Adrenal gland (tissue), 12 donors: ENCODE data around the gene LGALS3BP. TPM values are rescaled to one million over a fixed set of nuclear protein-coding genes. Genes with fewer than 3 reads are reported as not detected.

ENCODE experiments used
- DNase-seq, 7 donors: peaks; one replicate each; pipeline ENCODE4 v3.0.0-alpha.2; 2019 to 2020
- H3K27ac ChIP-seq, 5 donors: fragments of 200-600 bp; sonication (generic) in 4 of 5; 1 replicate in 3 of 5; 2 replicates in 2 of 5; pipeline versions ENCODE4 v1.5.1 to v1.8.0; 2016 to 2020; ENCODE audit warnings: mild to moderate bottlenecking in 1 of 5
- H3K27me3 ChIP-seq: fragments of 200-600 bp; 2 replicates; pipeline ENCODE4 v1.8.0; 2021
- H3K36me3 ChIP-seq, 2 donors: fragments of 200-600 bp; replicated peaks in 1 of 2; 1 replicate in 1 of 2; 2 replicates in 1 of 2; pipeline versions ENCODE4 v1.5.1 to v1.8.0; 2018 to 2022
- H3K4me1 ChIP-seq, 2 donors: fragments of 200-600 bp; replicated peaks in 1 of 2; 1 replicate in 1 of 2; 2 replicates in 1 of 2; pipeline versions ENCODE4 v1.5.1 to v1.8.0; 2018 to 2021
- H3K4me3 ChIP-seq, 4 donors: fragments of 200-600 bp; sonication (generic) in 3 of 4; one replicate each; pipeline ENCODE4 v1.5.1; 2016 to 2018
- H3K9me3 ChIP-seq, 3 donors: fragments of 200-600 bp; sonication (generic) in 1 of 3; replicated peaks in 1 of 3; 1 replicate in 2 of 3; 2 replicates in 1 of 3; pipeline versions ENCODE4 v1.5.1 to v1.8.0; 2016 to 2021
- POLR2A ChIP-seq, 2 donors: fragments of 450-650 bp; IDR thresholded peaks; one replicate each; pipeline ENCODE4 v1.6.1; 2017; ENCODE audit warnings: antibody characterized with exemption in 2 of 2, mild to moderate bottlenecking in 2 of 2, moderate library complexity in 1 of 2
- WGBS, 4 donors: extraction: QIAGEN DNeasy Blood & Tissue Kit in 2 of 4; methylation state at CpG; one replicate each; pipeline versions ENCODE4 v1.1.5 to v1.1.7; 2013 to 2017; 5-methylcytosine and 5-hydroxymethylcytosine counted together
- intact Hi-C, 2 donors: fragments of 100-400 bp; cut with DNase I; formaldehyde crosslinking; loops; one replicate each; pipeline versions ENCODE4 v1.14.1 to v1.15.0; 2022 to 2023
- polyA plus RNA-seq, 3 donors: library from polyadenylated mRNA; stranded (reverse); fragments of 200-250 nt in 2 of 3; fragments of 350-450 nt in 1 of 3; fragmentation: Illumina TruSeq in 1 of 3; extraction: RNeasy Lipid Tissue Mini Kit (QIAGEN cat#74804) in 1 of 3; gene quantifications; one replicate each; pipeline ENCODE4 v1.2.3, GENCODE V29; 2013 to 2014
- total RNA-seq, 9 donors: library from RNA; depleted of rRNA in 4 of 9; stranded (reverse); fragments of >200 nt in 4 of 9; fragments of 120-200 nt in 1 of 9; fragmentation: NEBNext Ultra II Directional in 1 of 9; extraction: Animal tissue kit (Norgen Biotek cat#: 25700) in 1 of 9; gene quantifications; one replicate each; pipeline versions ENCODE4 v1.1.0 to v1.2.4, GENCODE V29; 2013 to 2023
- TF ChIP-seq, protein P1 (sequence below), 6 experiments: fragments of 450-650 bp in 4 of 6; fragments of 200-600 bp in 2 of 6; sonication (generic) in 1 of 6; IDR thresholded peaks; 1 replicate in 5 of 6; 2 replicates in 1 of 6; pipeline versions ENCODE4 v1.5.1 to v1.8.0; 2016 to 2021; ENCODE audit warnings: antibody characterized with exemption in 6 of 6, mild to moderate bottlenecking in 2 of 6, moderate library complexity in 1 of 6
- donor health status: healthy with polysubstance abuse.
- donor health status: Bipolar disorder and iron deficiency.
- donor health status: DM: yes; HTN: yes; CAD: no.
- donor health status: DM: no; HTN: no; CAD: no.
- donor health status: DM: no; HTN: no; CAD: no.
- donor health status: DM: yes; HTN: yes; CAD: no.

LGALS3BP gene
- total and polyA plus RNA-seq, 12 donors, result 144 to 1,588 (median 726) TPM

DNA sequence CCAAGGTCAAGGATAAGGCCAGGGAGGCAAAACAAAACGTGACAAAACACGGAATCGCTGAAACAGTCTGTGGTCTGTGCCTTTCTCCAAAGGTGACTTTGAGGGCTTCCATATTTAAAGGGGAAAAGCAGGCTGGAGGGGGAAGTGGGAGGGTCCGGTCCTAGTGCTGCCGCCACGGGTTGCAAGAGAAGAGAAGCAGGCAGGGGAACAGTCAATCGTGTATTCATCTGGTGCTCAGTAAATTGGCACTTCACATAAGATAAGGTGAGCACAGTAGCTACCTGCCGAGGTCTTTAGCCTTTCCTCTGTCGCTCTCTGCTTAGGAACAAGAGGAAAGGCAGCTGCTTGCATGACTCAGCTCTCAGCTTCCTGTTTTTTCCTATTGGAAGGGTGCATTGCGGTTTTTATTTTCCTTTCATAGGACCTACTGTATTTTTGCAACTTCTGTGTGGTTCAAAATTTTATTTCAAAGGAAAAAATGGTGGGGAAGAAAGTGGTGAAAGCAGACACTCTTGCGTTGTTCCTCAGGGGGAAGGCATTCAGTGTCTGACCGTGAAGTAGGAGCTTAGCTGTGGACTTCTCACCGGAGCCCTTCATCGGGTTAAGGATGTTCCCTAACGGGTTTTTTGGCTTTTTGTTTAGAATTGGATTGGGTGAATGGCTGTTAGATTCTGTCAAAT lies 7.1 kb upstream of the LGALS3BP start:
- H3K36me3 ChIP-seq, result peaks cover 0 to 8% of the 10 kb centered on the region in 2 donors
- 4 to 11% (median 5%) methylated on average over 15 of the region's 15 CpGs for WGBS, 4 donors
- peak in 2 of 7 donors; percentile 15 to 41 for DNase-seq
- no peaks in the 10 kb centered on the region for H3K9me3 ChIP-seq
- peak overlapping the region; percentile 48 to 92 (median 84) for H3K27ac ChIP-seq
- no peaks in the 10 kb centered on the region for H3K27me3 ChIP-seq
- intact Hi-C loops, result no loop called here
- TF ChIP-seq POLR2A (IDR thresholded peaks at IDR 0.05), result peak in 1 of 2 donors; percentile 51
- TF ChIP-seq, protein P1, sequence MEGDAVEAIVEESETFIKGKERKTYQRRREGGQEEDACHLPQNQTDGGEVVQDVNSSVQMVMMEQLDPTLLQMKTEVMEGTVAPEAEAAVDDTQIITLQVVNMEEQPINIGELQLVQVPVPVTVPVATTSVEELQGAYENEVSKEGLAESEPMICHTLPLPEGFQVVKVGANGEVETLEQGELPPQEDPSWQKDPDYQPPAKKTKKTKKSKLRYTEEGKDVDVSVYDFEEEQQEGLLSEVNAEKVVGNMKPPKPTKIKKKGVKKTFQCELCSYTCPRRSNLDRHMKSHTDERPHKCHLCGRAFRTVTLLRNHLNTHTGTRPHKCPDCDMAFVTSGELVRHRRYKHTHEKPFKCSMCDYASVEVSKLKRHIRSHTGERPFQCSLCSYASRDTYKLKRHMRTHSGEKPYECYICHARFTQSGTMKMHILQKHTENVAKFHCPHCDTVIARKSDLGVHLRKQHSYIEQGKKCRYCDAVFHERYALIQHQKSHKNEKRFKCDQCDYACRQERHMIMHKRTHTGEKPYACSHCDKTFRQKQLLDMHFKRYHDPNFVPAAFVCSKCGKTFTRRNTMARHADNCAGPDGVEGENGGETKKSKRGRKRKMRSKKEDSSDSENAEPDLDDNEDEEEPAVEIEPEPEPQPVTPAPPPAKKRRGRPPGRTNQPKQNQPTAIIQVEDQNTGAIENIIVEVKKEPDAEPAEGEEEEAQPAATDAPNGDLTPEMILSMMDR (IDR thresholded peaks at IDR 0.05), result no peak
- peak overlapping the region in 1 of 4 donors; percentile 52 for H3K4me3 ChIP-seq
- H3K4me1 ChIP-seq, result peaks cover 20 to 24% of the 10 kb centered on the region in 2 donors

DNA sequence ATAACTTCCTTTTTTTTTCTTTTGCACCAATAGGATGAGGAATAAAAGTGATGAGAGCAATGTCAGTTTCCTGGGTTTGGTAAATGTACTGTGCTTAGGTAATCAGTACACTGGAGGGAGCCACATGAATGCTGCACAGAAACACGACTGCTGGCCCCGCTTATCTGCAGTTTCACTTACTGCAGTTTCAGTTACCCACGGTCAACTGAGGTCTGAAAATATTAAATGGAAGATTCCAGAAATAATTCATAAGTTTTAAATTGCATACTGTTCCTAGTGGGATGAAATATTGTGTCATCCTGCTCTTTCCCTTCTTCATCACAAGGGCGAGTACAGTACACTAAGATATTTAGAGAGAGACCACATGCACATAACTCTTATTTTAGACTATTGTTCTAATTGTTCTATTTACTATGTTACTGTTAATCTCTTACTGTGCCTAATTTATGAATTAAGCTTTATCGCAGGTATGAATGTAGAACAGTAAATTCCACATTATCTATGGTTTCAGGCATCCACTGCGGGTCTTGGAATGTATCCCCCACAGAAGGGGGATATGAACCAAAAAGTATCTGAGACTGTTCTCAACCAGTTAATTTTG lies 6.4 kb upstream of the LGALS3BP start:
- Histone ChIP-seq H3K36me3 (peaks cover 0 to 1% of the 10 kb centered on the region in 2 donors), H3K27ac (peak overlapping the region; percentile 48 to 92 (median 84)), H3K4me3 (peak overlapping the region in 1 of 4 donors; percentile 52), H3K9me3 (no peaks in the 10 kb centered on the region), H3K4me1 (peaks cover 20 to 24% of the 10 kb centered on the region in 2 donors), H3K27me3 (no peaks in the 10 kb centered on the region)
- intact Hi-C loops, result no loop called here
- 10 to 17% (median 14%) methylated on average over 6 of the region's 6 CpGs for WGBS, 4 donors
- TF ChIP-seq, protein P1 (IDR thresholded peaks at IDR 0.05), result peak; percentile 19 to 52 (median 46)
- peak in 1 of 2 donors; percentile 58 for TF ChIP-seq POLR2A (IDR thresholded peaks at IDR 0.05)
- DNase-seq, result peak in 6 of 7 donors; percentile 60 to 85 (median 76)

DNA sequence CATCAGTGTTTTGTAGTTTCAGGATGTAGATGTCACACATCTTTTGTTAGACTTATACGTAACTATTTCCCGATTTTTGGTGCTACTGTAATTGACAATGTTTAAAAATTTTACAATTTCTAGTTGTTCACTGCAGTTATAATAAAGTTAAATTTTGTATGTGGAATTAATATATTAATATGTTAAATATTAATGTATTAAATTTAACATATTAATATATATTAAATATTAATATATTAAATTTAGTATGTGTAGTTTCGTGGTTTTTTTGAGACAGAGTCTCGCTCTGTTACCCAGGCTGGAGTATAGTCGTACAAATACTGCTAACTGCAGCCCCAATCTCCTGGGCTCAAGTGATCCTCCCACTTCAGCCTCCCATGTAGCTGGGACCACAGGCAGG lies 5.7 kb upstream of the LGALS3BP start:
- TF ChIP-seq, protein P1 (IDR thresholded peaks at IDR 0.05), result no peak
- TF ChIP-seq POLR2A (IDR thresholded peaks at IDR 0.05), result no peak
- 86 to 90% (median 89%) methylated on average over 5 of the region's 5 CpGs for WGBS, 4 donors

DNA sequence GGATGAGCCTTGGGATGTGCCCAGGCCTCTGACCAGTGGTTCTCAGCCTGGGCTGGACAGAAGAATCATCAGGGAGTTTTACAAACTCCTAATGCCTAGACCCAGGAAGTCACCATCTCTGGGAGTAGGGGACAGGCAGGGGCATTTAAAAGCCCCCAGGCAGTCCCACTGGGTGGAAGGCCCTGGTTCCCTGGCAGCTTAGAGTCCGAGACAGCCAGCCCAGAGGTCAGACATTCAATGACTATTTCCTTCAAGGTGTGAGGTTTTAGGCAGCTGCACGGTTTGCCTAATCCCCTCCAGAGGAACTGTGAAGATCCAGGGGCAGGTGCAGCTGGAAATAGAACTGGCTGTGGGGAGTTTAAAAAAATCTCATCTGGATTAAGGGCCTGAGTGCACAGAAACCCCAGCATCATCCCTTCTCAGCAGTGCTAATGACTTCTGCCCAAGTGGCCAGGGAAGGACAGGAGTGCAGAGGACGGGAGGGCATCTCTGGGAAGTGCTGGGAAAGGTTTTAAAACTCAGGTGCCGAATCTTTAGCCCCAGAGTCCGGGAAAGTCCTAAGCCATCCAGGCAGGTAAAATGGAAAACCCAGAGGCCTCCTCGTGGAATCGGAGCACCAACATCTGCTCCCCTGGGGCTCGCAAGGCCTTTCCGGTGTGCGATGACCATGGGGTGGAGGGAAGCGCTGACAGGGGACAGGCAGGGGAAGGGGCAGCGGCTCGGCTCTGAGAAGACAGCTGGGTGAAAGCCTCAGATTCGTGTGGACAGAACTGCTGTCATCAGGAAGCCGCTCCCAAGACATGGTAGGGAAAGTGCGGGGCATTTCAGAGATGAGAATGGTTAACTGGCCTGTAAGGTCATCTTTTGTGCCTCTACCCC lies 1.5 kb upstream of the LGALS3BP start:
- H3K4me1 ChIP-seq, result peaks cover 31 to 43% of the 10 kb centered on the region in 2 donors
- 83 to 94% (median 88%) methylated on average over 14 to 16 of the region's 16 CpGs for WGBS, 4 donors
- no peak overlapping the region for H3K4me3 ChIP-seq
- peak overlapping the region in 1 of 5 donors; percentile 77 for H3K27ac ChIP-seq
- H3K9me3 ChIP-seq, result no peaks in the 10 kb centered on the region
- peaks cover 0 to 2% of the 10 kb centered on the region in 2 donors for H3K36me3 ChIP-seq
- H3K27me3 ChIP-seq, result no peaks in the 10 kb centered on the region
- DNase-seq, result no peak
- intact Hi-C loops, result no loop called here
- TF ChIP-seq, protein P1 (IDR thresholded peaks at IDR 0.05), result no peak
- TF ChIP-seq POLR2A (IDR thresholded peaks at IDR 0.05), result no peak

More for the DNA sequence above, 5.7 kb upstream of the LGALS3BP start:
- no peak for DNase-seq
- intact Hi-C loops, result no loop called here
- Histone ChIP-seq H3K27ac (peak overlapping the region in 4 of 5 donors; percentile 26 to 92 (median 86)), H3K9me3 (no peaks in the 10 kb centered on the region), H3K4me3 (peak overlapping the region in 1 of 4 donors; percentile 52), H3K27me3 (no peaks in the 10 kb centered on the region), H3K36me3 (no peaks in the 10 kb centered on the region), H3K4me1 (peaks cover 20 to 25% of the 10 kb centered on the region in 2 donors)
